Measurements from ENCODE around the gene GNG13. TPM values are rescaled to one million over a fixed set of nuclear protein-coding genes. Genes with fewer than 3 reads are reported as not detected.
"Not testable (repeated sequence)": the region's sequence is repeated elsewhere in the genome, so short reads cannot be mapped to it uniquely, and the experiment has no call there.

Gene GNG13
- total and polyA plus RNA-seq, 8 donors = 0.17 to 0.27 TPM; not detected in 6

DNA sequence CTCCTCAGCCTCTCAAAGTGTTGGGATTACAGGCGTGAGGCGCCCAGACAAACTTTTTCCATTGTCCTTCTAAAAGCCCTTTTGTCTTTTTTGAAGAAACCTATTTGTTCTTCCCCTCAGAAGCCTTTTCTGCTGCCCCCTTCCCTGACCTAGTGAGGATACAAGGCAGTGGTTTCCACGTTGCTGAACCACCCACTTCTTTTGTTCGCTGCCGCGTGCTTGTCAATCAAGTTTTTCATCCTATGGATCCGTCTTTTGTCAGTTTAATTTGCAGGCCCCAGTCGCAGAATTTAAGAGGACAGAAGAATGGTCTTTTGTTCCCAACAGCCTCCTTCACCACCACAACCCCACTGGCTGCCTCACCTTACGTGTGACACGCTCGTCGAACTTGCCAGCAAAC, 20.2 kb upstream of the GNG13 start:
- H3K27me3 ChIP-seq = peaks cover 0 to 93% of the 10 kb centered on the region in 2 donors

DNA sequence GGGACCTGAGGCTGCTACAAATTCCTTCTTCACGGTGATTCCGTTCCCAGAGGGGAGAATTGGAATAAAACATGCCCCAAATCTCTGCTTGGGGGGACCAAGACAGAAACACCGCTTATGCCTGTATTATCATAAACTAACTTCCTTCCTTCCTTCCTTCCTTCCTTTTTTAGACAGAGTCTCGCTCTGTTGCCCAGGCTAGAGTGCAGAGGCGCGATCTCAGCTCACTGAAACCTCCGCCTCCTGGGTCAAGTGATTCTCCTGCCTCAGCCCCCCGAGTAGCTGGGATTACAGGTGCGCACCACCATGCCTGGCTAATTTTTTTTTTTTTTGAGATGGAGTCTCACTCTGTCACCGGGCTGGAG, 19.5 kb upstream of the GNG13 start:
- H3K9me3 ChIP-seq; H3K4me1 ChIP-seq; H3K27ac ChIP-seq; H3K4me3 ChIP-seq; H3K36me3 ChIP-seq; DNase-seq; intact Hi-C loops (cut with DNase I); ATAC-seq: not testable (repeated sequence)
- H3K27me3 ChIP-seq = peaks cover 0 to 95% of the 10 kb centered on the region in 2 donors

More for the DNA sequence above, 20.2 kb upstream of the GNG13 start:
- DNase-seq (no peak), ATAC-seq (no peak)
- no peak for TF ChIP-seq CTCF (IDR thresholded peaks at IDR 0.05)
- H3K36me3 ChIP-seq = no peaks in the 10 kb centered on the region
- H3K4me3 ChIP-seq = no peak overlapping the region
- intact Hi-C loops (cut with DNase I) = no loop called here
- H3K4me1 ChIP-seq = no peaks in the 10 kb centered on the region
- no peaks in the 10 kb centered on the region for H3K9me3 ChIP-seq
- H3K27ac ChIP-seq = no peak overlapping the region

- H3K9me3 ChIP-seq = no peaks in the 10 kb centered on the region
- ATAC-seq (no peak), DNase-seq (no peak)
- intact Hi-C loops (cut with DNase I) = loop anchor here in 1 of 2 donors (5.0 kb wide), 1 partner anchor 238 kb away; no protein-coding TSS in a partner anchor
- H3K4me1 ChIP-seq = no peaks in the 10 kb centered on the region
- no peak overlapping the region for H3K4me3 ChIP-seq
- H3K27me3 ChIP-seq = peaks cover 3 to 95% of the 10 kb centered on the region in 2 donors
- H3K27ac ChIP-seq = no peak overlapping the region
- no peaks in the 10 kb centered on the region for H3K36me3 ChIP-seq
- no peak for TF ChIP-seq CTCF (IDR thresholded peaks at IDR 0.05)
Observed at GRCh38 chr16:819336-820043, 19.0 kb upstream of the GNG13 start.

- ATAC-seq (no peak), DNase-seq (no peak)
- H3K36me3 ChIP-seq = no peaks in the 10 kb centered on the region
- intact Hi-C loops (cut with DNase I) = loop anchor here in 1 of 2 donors (5.0 kb wide), 1 partner anchor 239 kb away; no protein-coding TSS in a partner anchor
- H3K27ac ChIP-seq = no peak overlapping the region
- peaks cover 12 to 95% of the 10 kb centered on the region in 2 donors for H3K27me3 ChIP-seq
- no peak for TF ChIP-seq CTCF (IDR thresholded peaks at IDR 0.05)
- H3K4me1 ChIP-seq = peaks cover 3 to 4% of the 10 kb centered on the region in 2 donors
- H3K9me3 ChIP-seq = no peaks in the 10 kb centered on the region
- H3K4me3 ChIP-seq = no peak overlapping the region
Observed at GRCh38 chr16:818592-818991, 18.1 kb upstream of the GNG13 start.

DNA sequence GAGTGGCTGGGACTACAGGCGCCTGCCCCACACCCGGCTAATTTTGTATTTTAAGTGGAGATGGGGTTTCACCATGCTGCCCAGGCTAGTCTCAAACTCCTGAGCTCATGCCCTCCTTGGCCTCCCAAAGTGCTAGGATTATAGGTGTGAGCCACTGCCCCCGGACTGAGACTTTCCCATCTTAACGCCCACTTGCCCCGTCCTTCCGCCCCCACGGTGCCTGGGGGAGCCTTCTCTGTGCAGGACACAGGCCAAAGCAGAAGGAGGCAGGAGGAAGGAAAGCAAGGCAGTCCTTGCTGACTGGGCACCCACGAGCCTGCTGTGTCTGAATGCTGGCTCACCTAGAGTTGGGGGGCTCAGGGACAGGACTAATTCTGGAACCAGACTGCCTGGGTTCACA, 17.6 kb upstream of the GNG13 start:
- peaks cover 16 to 98% of the 10 kb centered on the region in 2 donors for H3K27me3 ChIP-seq
- H3K4me3 ChIP-seq = no peak overlapping the region
- ATAC-seq (no peak), DNase-seq (no peak)
- no peaks in the 10 kb centered on the region for H3K36me3 ChIP-seq
- no peak for TF ChIP-seq CTCF (IDR thresholded peaks at IDR 0.05)
- intact Hi-C loops (cut with DNase I) = loop anchor here in 1 of 2 donors (5.0 kb wide), 1 partner anchor 239 kb away; no protein-coding TSS in a partner anchor
- peaks cover 7 to 8% of the 10 kb centered on the region in 2 donors for H3K4me1 ChIP-seq
- H3K9me3 ChIP-seq = no peaks in the 10 kb centered on the region
- no peak overlapping the region for H3K27ac ChIP-seq

Measured in left lung (tissue), 10 donors.